Measurements from ENCODE around the gene ACAT1.

DNA sequence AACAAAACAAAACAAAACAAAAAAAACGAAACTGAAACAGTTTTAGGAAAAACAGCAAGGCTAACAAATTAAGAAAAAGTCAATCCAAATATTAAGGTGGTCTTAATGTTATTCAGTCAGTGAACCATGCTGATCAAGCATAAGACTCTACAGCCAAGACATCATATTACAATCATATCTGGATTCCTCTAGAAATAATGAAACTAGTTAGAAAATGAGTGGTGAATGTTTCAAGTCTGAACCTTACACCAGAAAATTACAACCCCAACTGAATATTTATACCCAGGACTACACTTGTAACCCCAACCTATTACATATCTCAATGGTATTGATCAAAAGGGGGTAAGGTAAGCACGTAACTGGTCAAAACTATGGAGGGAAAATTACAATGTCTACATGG is 48.8 kb downstream of the ACAT1 start:
- TF ChIP-seq, protein P1, sequence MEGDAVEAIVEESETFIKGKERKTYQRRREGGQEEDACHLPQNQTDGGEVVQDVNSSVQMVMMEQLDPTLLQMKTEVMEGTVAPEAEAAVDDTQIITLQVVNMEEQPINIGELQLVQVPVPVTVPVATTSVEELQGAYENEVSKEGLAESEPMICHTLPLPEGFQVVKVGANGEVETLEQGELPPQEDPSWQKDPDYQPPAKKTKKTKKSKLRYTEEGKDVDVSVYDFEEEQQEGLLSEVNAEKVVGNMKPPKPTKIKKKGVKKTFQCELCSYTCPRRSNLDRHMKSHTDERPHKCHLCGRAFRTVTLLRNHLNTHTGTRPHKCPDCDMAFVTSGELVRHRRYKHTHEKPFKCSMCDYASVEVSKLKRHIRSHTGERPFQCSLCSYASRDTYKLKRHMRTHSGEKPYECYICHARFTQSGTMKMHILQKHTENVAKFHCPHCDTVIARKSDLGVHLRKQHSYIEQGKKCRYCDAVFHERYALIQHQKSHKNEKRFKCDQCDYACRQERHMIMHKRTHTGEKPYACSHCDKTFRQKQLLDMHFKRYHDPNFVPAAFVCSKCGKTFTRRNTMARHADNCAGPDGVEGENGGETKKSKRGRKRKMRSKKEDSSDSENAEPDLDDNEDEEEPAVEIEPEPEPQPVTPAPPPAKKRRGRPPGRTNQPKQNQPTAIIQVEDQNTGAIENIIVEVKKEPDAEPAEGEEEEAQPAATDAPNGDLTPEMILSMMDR (IDR thresholded peaks at IDR 0.05; ENCODE audit: insufficient read depth, low read length, poor library complexity, severe bottlenecking) = no peak
- TF ChIP-seq EZH2phosphoT487 (conservative IDR thresholded peaks at IDR 0.05; ENCODE audit: low read length) = no peak
